RWPE1 (cell line): ENCODE results near the gene DMC1.
"Not testable (repeated sequence)": the region's sequence is repeated elsewhere in the genome, so short reads cannot be mapped to it uniquely, and the experiment has no call there.

Experiments
- CTCF ChIA-PET: fragments of 350-600 bp; sonication (Branson Sonifier 250); formaldehyde crosslinking; extraction: SDS; loops from one replicate; lab custom pipeline; 2021; lab: Yijun Ruan, JAX
- POLR2A ChIA-PET: fragments of 400-600 bp; formaldehyde crosslinking; extraction: SDS; loops from one replicate; lab custom pipeline; 2020; ENCODE audit warnings: antibody characterized with exemption; ENCODE audit not compliant: low non-redundant PET; lab: Yijun Ruan, JAX
- DNase-seq: peaks from one replicate; pipeline ENCODE4 v3.0.0; 2012; ENCODE audit warnings: low spot score
- H3K27ac ChIP-seq: fragments of 450-650 bp; 2 replicates; pipeline ENCODE4 v1.5.1; 2017
- TF ChIP-seq, protein P1 (sequence below): fragments of 450-650 bp; conservative IDR thresholded peaks from 2 replicates; pipeline ENCODE4 v1.5.1; 2017; ENCODE audit warnings: low read depth, mild to moderate bottlenecking

Gene DMC1, protein sequence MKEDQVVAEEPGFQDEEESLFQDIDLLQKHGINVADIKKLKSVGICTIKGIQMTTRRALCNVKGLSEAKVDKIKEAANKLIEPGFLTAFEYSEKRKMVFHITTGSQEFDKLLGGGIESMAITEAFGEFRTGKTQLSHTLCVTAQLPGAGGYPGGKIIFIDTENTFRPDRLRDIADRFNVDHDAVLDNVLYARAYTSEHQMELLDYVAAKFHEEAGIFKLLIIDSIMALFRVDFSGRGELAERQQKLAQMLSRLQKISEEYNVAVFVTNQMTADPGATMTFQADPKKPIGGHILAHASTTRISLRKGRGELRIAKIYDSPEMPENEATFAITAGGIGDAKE

DNA sequence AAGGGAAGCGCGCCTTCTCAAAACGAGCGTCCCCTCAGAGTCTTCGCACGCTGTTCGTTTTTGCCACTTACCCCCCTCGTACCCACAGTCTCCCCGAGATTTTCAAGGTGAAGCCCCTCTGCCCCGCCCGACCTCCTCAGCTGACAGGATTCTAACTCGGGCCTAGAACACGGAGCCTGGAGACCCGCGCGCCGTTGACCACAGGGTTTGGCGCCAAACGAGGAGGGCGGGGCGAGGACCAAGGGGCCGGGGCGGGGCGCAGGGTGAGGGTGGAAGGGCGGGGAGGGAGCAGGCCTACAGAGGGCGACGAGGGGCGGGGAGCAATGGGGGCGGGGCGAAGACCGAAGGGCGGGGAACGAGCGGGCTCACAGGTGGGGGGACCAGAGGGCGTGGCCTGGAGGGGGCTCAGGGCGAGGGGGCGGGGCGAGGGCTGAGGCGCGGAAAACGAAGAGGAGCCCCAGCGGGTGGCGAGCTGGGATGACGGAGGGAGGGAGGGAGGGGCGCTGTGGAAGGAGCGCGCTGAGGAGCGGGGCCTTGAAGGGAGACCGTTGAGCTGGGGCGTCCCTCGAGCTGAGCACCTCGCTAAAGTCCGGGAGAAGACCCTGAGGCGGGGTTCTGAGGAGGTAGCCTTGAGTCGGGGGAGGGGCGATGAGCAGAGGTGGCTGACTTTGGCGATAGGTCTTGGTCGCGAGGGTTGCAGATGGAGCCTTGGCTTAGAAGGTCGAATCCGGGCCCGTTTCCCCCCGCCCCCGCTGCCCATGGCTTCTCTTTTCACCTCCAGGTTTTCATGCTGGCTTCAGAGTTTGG, at the start of gene DMC1:
Gene DMC1 (minus strand): TSS at position 212 of the 807 bp plus-strand sequence. CDS start 1,927 bp downstream, outside the sequence.
- CTCF ChIA-PET = no interaction called here
- peak within 1 kb of the TSS; percentile 78 for H3K27ac ChIP-seq
- POLR2A ChIA-PET = no interaction called here
- DNase-seq = peak; percentile 96
- TF ChIP-seq, protein P1, sequence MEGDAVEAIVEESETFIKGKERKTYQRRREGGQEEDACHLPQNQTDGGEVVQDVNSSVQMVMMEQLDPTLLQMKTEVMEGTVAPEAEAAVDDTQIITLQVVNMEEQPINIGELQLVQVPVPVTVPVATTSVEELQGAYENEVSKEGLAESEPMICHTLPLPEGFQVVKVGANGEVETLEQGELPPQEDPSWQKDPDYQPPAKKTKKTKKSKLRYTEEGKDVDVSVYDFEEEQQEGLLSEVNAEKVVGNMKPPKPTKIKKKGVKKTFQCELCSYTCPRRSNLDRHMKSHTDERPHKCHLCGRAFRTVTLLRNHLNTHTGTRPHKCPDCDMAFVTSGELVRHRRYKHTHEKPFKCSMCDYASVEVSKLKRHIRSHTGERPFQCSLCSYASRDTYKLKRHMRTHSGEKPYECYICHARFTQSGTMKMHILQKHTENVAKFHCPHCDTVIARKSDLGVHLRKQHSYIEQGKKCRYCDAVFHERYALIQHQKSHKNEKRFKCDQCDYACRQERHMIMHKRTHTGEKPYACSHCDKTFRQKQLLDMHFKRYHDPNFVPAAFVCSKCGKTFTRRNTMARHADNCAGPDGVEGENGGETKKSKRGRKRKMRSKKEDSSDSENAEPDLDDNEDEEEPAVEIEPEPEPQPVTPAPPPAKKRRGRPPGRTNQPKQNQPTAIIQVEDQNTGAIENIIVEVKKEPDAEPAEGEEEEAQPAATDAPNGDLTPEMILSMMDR = no peak

DNA sequence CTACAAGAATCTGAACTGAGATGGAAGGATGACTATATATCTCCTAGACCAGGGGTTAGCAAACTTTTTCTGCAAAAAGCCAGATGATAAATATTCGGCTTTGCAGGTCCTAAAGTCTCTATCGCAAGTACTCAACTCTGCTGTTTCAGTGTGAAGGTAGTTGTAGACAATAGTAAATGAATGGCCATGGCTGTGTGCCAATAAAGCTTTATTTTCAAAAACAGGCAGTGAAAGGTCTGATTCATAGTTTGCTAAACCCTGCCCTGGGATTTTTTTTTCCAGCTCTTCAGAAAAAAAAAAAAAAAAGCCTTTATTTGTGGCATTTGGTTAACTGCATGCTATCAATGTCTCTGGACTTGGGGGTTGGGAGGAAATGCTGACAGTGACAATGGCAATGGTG, 48.7 kb upstream of the DMC1 start:
- no peak for DNase-seq
- H3K27ac ChIP-seq = no peak overlapping the region
- POLR2A ChIA-PET = no interaction called here
- CTCF ChIA-PET = no interaction called here
- TF ChIP-seq, protein P1 = no peak

DNA sequence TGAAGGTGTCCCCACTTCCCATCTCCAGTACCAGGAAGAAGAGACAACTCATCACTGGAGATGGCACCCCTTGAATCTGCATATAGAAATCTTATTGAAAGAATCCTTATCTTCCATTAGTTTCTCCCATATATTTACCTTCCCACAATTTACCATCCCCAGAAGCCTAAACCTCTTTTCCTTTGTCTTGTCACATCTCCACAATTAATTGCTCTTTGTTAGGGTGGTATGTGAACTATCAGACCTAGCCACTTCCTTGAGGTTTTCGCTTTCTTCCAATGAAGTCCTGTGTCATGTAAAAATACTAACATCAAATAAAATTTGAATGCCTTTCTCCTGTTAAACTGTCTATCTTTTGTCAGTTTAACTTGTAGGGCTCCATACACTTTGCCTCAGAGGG, 48.3 kb upstream of the DMC1 start:
- ChIA-PET CTCF (no interaction called here), POLR2A (no interaction called here)
- H3K27ac ChIP-seq = no peak overlapping the region
- DNase-seq = no peak
- TF ChIP-seq, protein P1 = no peak

DNA sequence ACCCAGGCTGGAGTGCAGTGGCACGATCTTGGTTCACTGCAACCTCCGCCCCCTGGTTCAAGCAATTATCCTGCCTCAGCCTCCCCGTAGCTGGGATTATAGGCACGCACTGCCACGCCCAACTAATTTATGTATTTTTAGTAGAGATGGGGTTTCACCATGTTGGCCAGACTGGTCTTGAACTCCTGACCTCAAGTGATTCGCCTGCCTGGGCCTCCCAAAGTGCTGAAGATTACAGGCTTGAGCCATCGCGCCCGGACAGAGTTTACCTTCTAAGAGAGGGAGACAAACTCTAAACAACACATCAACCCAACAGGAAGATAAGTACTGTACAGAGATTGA, 45.1 kb upstream of the DMC1 start:
- H3K27ac ChIP-seq, CTCF ChIA-PET, POLR2A ChIA-PET, DNase-seq: not testable (repeated sequence)

DNA sequence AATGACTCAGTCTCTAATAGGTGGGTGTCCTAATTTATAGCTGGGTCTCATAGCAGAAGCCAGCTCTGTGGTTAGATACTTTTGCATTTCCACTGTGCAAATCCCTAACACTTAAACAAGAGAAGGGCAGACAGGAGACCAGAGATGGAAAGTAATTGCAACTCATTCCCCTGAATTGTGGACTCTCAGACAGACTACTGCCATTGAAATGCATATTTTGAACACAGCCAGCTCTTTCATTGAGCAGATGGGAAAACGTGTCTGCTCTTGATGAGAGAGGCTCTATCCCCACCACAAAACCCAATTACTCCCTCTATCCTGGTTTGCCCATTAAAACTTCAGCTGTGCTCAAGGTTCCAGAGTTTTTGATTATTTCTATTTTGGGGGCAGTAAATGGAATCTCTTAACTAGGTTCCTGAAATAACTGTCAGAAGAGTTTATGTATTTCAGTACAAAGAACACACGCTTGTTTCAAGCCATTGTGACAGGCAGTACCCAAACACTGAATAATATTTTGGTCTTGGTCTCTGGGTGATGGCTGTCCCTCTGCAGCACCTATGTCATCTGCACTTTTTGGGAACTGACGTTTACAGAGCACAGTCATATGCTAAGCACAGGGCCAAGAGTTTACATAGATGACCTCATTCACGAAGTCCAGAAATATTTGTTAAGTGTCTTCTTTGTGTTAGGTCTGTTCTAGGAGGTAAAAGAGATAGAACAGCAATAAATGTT, 44.5 kb upstream of the DMC1 start:
- ChIA-PET CTCF (interaction anchor here (0.5 to 0.8 kb wide), 3 partner anchors 119 to 177 kb away, joined by 3 to 4 read pairs (median 3); no protein-coding TSS in a partner anchor), POLR2A (no interaction called here)
- no peak overlapping the region for H3K27ac ChIP-seq
- DNase-seq = no peak
- TF ChIP-seq, protein P1 = no peak

DNA sequence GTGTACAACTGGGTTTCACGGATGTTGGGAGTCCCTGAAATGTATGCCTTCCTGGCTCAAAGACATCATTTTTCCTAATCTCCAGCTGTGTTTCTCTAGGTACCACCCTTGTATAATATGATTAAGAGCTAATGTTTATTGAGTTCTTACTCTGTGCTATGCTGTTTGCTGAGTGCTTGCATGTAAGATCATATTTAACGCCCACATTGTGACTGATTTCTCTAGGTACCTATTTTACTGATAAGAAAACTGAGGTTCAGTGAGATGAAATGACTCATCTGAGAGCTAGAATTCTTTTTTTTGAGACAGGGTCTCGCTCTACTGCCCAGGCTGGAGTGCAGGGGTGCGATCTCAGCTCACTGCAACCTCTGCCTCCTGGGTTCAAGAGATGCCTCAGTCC, 43.6 kb upstream of the DMC1 start:
- TF ChIP-seq, protein P1 = no peak
- ChIA-PET CTCF (no interaction called here), POLR2A (no interaction called here)
- H3K27ac ChIP-seq = no peak overlapping the region
- DNase-seq = no peak
